Stomach (tissue), 4 donors: ENCODE results near the gene PRKCZ.

ENCODE experiments used
- CTCF ChIP-seq, 7 experiments: fragments of 450-650 bp in 4 of 7; fragments of 200-600 bp in 3 of 7; sonication (generic) in 3 of 7; IDR thresholded peaks; one replicate each; pipeline ENCODE4 v1.5.1; 2016 to 2019; ENCODE audit warnings: antibody characterized with exemption in 7 of 7, control low read depth in 2 of 7, mild to moderate bottlenecking in 1 of 7
- EP300 ChIP-seq: sonication (generic); formaldehyde crosslinking; IDR thresholded peaks from one replicate; pipeline ENCODE4 v1.6.1; 2017; ENCODE audit warnings: antibody characterized with exemption
- POLR2A ChIP-seq, 4 donors: fragments of 450-650 bp; IDR thresholded peaks; one replicate each; pipeline ENCODE4 v1.6.1; 2016; ENCODE audit warnings: antibody characterized with exemption in 4 of 4, control low read depth in 2 of 4, mild to moderate bottlenecking in 1 of 4, moderate library complexity in 1 of 4

- TF ChIP-seq CTCF (IDR thresholded peaks at IDR 0.05), result no peak
- TF ChIP-seq EP300, result no peak
- no peak for TF ChIP-seq POLR2A (IDR thresholded peaks at IDR 0.05)
Measured at GRCh38 chr1:2073382-2074230, 23.4 kb downstream of the PRKCZ start.
